HEK293T (cell line): Measurements from ENCODE around the gene LRMDA.

Experiments
- CTCF ChIA-PET: fragments of 350-600 bp; formaldehyde crosslinking; extraction: SDS; loops from one replicate; lab custom pipeline; 2021; ENCODE audit warnings: antibody characterized with exemption, inconsistent platforms; lab: Yijun Ruan, JAX
- POLR2A ChIA-PET: fragments of 350-600 bp; formaldehyde crosslinking; extraction: SDS; loops from one replicate; lab custom pipeline; 2020; ENCODE audit warnings: antibody characterized with exemption, inconsistent platforms; lab: Yijun Ruan, JAX
- DNase-seq: peaks from one replicate; pipeline ENCODE4 v3.0.0; 2012; ENCODE audit warnings: mixed read lengths; ENCODE audit errors: extremely low spot score
- ARNT ChIP-seq: fragments of 450-650 bp; IDR thresholded peaks from 2 replicates; pipeline ENCODE4 v1.6.1; 2017; ENCODE audit warnings: mild to moderate bottlenecking
- BHLHE40 ChIP-seq: fragments of 450-650 bp; IDR thresholded peaks from 2 replicates; pipeline ENCODE4 v1.6.1; 2016; ENCODE audit warnings: mild to moderate bottlenecking, moderate library complexity, borderline replicate concordance
- CTBP1 ChIP-seq: fragments of 450-650 bp; IDR thresholded peaks from 2 replicates; pipeline ENCODE4 v1.6.1; 2016; ENCODE audit warnings: borderline replicate concordance
- ELF4 ChIP-seq: fragments of 450-650 bp; IDR thresholded peaks from 2 replicates; pipeline ENCODE4 v1.6.1; 2017; ENCODE audit warnings: antibody characterized with exemption
- FOXA1 ChIP-seq: fragments of 450-650 bp; IDR thresholded peaks from 2 replicates; pipeline ENCODE4 v1.6.1; 2016; ENCODE audit warnings: mild to moderate bottlenecking
- FOXK2 ChIP-seq: fragments of 450-650 bp; IDR thresholded peaks from 2 replicates; pipeline ENCODE4 v1.6.1; 2016; ENCODE audit warnings: mild to moderate bottlenecking
- FOXM1 ChIP-seq: fragments of 450-650 bp; IDR thresholded peaks from 2 replicates; pipeline ENCODE4 v1.6.1; 2017; ENCODE audit warnings: mild to moderate bottlenecking, borderline replicate concordance
- HDGF ChIP-seq: fragments of 450-650 bp; IDR thresholded peaks from 2 replicates; pipeline ENCODE4 v1.6.1; 2017; ENCODE audit warnings: antibody characterized with exemption, borderline replicate concordance
- L3MBTL2 ChIP-seq: fragments of 450-650 bp; conservative IDR thresholded peaks from 2 replicates; pipeline ENCODE4 v1.6.1; 2016; ENCODE audit warnings: mild to moderate bottlenecking
- LEF1 ChIP-seq: fragments of 450-650 bp; IDR thresholded peaks from 2 replicates; pipeline ENCODE4 v1.6.1; 2017; ENCODE audit warnings: mild to moderate bottlenecking, borderline replicate concordance
- NFRKB ChIP-seq: fragments of 450-650 bp; IDR thresholded peaks from 2 replicates; pipeline ENCODE4 v1.6.1; 2016; ENCODE audit warnings: mild to moderate bottlenecking, moderate library complexity
- PKNOX1 ChIP-seq: fragments of 450-650 bp; IDR thresholded peaks from 2 replicates; pipeline ENCODE4 v1.6.1; 2016
- SP1 ChIP-seq: fragments of 450-650 bp; IDR thresholded peaks from 2 replicates; pipeline ENCODE4 v1.6.1; 2017
- SUZ12 ChIP-seq: fragments of 450-650 bp; IDR thresholded peaks from 2 replicates; pipeline ENCODE4 v1.6.1; 2016; ENCODE audit warnings: mild to moderate bottlenecking
- TARDBP ChIP-seq: fragments of 450-650 bp; IDR thresholded peaks from 2 replicates; pipeline ENCODE4 v1.6.1; 2016
- ZNF384 ChIP-seq: fragments of 450-650 bp; IDR thresholded peaks from 2 replicates; pipeline ENCODE4 v1.6.1; 2016

The LRMDA gene

GRCh38 chr10:76211691-76212090 is 780.3 kb downstream of the LRMDA start:
- ChIA-PET POLR2A (no interaction called here), CTCF (interaction anchor here (0.6 kb wide), 2 partner anchors 149 to 1025 kb away, joined by 3 read pairs; no protein-coding TSS in a partner anchor)
- no peak for DNase-seq
- no peak for TF ChIP-seq FOXM1

- CTCF ChIA-PET: no interaction called here
- DNase-seq: no peak
- TF ChIP-seq FOXA1 (no peak), TARDBP (no peak), NFRKB (no peak), BHLHE40 (no peak), ZNF384 (no peak), PKNOX1 (no peak), CTBP1 (no peak), ELF4 (no peak), FOXM1 (no peak), SP1 (no peak), HDGF (no peak), SUZ12 (no peak), FOXK2 (no peak), L3MBTL2 (no peak), ARNT (no peak), LEF1 (no peak)
- POLR2A ChIA-PET: no interaction called here
Observed at GRCh38 chr10:76213876-76214275, 782.5 kb downstream of the LRMDA start.

GRCh38 chr10:76218035-76218434 is 786.6 kb downstream of the LRMDA start:
- POLR2A ChIA-PET: no interaction called here
- CTCF ChIA-PET: no interaction called here
- TF ChIP-seq FOXM1 (no peak), ARNT (no peak), BHLHE40 (no peak), ELF4 (no peak), L3MBTL2 (no peak), PKNOX1 (no peak), SP1 (no peak), HDGF (no peak), TARDBP (no peak), NFRKB (no peak), LEF1 (no peak), FOXK2 (no peak), FOXA1 (no peak), SUZ12 (no peak), CTBP1 (no peak)
- no peak for DNase-seq

GRCh38 chr10:76229341-76229740 is 797.9 kb downstream of the LRMDA start:
- CTCF ChIA-PET: no interaction called here

GRCh38 chr10:76230921-76231285 is 799.5 kb downstream of the LRMDA start:
- DNase-seq: no peak
- POLR2A ChIA-PET: no interaction called here
- CTCF ChIA-PET: no interaction called here
- TF ChIP-seq ZNF384 (no peak), TARDBP (no peak)

More at GRCh38 chr10:76229341-76229740, 797.9 kb downstream of the LRMDA start:
- DNase-seq: no peak
- POLR2A ChIA-PET: no interaction called here
- no peak for TF ChIP-seq BHLHE40
- no peak for TF ChIP-seq FOXK2
- no peak for TF ChIP-seq ZNF384
- TF ChIP-seq SUZ12: no peak
- TF ChIP-seq L3MBTL2: no peak
- no peak for TF ChIP-seq CTBP1
- TF ChIP-seq TARDBP: no peak
- TF ChIP-seq ARNT: no peak
- no peak for TF ChIP-seq HDGF
- TF ChIP-seq LEF1: no peak
- TF ChIP-seq FOXM1: no peak
- no peak for TF ChIP-seq NFRKB
- no peak for TF ChIP-seq SP1
- no peak for TF ChIP-seq FOXA1
- TF ChIP-seq ELF4: no peak
- no peak for TF ChIP-seq PKNOX1

- POLR2A ChIA-PET: no interaction called here
- TF ChIP-seq PKNOX1 (peak; percentile 52), ZNF384 (no peak), FOXA1 (no peak)
- peak; percentile 21 for DNase-seq
- CTCF ChIA-PET: no interaction called here
Observed at GRCh38 chr10:76231286-76231934, 800.0 kb downstream of the LRMDA start.
